Forelimb muscle (tissue), 1 donor: Measurements from ENCODE around the gene LONP1. TPM values are rescaled to one million over a fixed set of nuclear protein-coding genes. Genes with fewer than 3 reads are reported as not detected.
"Not testable (repeated sequence)": the region's sequence is repeated elsewhere in the genome, so short reads cannot be mapped to it uniquely, and the experiment has no call there.

Experiments
- DNase-seq: peaks from one replicate; pipeline ENCODE4 v3.0.0-alpha.2; 2013; ENCODE audit warnings: low read depth
- polyA plus RNA-seq: library from polyadenylated mRNA; unstranded; fragments of 120-200 nt; gene quantifications from one replicate; pipeline ENCODE4 v1.2.1, GENCODE V29; 2013; ENCODE audit not compliant: insufficient read length

The LONP1 gene
- polyA plus RNA-seq, 1 donor: 44.6 TPM

DNA sequence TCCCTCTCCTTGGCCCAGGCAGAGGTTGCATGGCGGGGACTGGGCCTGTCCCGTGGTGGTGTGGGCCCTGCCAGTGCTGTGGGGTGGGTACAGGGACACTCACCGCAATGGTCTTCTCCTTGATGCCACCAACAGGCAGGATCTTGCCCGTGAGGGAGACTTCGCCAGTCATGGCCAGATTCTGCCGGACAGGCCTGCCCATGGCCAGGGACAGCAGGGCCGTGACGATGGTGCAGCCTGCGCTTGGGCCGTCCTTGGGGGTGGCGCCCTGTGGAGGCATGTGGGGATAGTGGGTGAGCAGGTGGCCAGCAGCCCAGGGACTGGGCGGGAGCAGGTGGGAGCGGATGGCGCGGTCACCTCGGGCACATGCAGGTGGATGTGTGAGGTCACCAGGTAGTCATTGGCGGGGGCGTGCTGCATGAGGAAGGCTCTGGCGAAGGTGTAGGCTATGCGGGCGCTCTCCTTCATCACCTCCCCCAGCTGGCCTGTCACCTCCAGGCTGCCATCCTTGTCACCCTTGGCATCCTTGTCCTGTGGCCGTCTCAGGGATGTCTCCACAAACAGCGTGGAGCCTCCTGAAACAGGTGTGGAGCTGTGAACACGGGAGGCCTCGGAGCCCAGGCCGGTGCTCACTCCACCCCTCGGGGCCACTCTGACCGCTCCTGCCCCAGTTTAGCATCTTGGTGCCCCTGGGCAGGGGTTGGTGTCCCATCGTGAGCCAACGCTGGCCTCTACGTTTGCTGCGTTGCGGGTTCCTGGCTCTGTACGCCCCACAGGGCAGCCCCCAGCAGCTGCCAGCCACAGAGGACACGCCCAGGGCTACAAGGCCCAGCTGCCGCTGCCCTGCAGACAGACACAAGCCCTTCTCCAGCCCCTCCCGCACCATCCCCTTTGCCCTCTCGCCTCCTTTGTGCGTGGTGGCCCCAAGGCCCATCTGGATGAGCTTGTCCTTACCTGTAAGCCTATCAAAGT is 26.5 kb downstream of the LONP1 start:
- DNase-seq: no peak

- no peak for DNase-seq
These were observed 27.2 kb downstream of the LONP1 start for GRCh38 chr19:5692723-5693194.

DNA sequence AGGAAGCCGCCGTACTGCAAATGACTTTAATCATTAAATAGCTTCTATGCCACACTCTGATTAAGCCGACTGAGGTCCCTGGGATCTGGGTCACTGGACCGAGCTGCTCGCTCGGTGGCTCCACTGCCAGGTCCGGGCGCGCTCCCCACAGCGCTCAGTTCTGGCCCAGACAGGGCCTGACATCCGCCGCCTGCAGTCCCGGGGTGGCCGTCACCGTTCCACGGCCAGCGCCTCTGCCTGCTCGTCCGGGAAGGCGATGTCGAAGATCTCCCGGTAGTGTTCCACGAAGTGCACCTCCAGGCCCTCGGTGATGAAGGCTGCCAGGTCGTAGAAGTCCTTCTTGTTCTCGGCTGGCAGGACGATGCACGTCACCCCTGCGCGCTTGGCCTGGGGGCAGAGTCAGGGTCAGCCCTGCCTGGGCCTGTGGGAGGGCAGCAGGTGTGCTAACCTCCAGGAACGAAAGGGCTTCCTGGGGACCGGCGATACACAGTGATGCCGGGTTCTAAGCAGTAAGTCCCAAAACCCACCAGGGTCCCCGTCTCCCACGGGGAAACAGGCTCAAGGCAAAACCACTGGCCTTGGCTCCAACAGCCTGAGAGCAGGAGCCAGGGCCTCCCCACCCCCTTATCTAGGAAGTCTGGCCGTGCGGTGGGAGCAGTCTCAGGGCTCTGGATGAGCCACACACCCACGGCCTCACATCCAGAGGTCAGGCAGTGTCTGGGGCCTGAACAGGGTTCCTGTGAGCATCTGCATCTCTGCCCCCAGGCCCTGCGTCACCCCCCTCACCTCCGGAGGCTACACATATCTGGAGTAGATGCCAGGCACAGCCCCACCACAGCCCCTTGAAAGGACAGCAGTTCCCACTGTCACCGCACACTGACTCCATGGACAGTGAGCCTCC is 27.9 kb downstream of the LONP1 start:
- no peak for DNase-seq

DNA sequence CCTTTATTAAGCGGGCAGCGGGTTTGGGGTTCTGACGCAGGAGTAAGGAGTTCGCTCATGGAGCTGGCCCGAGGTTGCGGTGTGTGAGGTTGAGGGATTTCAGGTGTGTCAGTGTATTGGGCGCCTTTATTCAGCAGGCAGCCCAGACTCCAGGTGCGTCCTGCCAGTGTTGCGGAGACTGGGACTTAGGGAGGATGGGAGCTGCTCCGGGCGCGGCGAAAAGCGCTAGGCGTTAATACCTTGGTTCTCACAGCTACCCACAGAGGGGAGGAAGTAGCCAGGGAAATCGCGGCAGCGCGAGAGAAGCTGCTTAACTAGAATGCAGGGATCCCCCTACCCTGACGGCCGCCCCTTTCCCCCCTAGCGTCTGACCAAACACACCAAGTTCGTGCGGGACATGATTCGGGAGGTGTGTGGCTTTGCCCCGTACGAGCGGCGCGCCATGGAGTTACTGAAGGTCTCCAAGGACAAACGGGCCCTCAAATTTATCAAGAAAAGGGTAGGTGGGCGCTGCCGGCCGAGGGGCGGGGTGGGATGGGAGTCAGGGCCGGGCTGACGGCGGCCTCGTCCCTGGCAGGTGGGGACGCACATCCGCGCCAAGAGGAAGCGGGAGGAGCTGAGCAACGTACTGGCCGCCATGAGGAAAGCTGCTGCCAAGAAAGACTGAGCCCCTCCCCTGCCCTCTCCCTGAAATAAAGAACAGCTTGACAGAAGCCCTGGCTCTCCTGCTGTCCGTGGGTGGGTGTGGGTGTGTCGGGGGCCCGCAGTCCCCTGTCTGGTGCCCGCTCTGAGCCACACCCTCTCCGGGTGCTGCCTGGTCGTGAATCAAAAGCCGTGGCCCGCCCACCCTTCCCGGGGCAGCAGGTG is 28.8 kb downstream of the LONP1 start:
- no peak for DNase-seq

DNA sequence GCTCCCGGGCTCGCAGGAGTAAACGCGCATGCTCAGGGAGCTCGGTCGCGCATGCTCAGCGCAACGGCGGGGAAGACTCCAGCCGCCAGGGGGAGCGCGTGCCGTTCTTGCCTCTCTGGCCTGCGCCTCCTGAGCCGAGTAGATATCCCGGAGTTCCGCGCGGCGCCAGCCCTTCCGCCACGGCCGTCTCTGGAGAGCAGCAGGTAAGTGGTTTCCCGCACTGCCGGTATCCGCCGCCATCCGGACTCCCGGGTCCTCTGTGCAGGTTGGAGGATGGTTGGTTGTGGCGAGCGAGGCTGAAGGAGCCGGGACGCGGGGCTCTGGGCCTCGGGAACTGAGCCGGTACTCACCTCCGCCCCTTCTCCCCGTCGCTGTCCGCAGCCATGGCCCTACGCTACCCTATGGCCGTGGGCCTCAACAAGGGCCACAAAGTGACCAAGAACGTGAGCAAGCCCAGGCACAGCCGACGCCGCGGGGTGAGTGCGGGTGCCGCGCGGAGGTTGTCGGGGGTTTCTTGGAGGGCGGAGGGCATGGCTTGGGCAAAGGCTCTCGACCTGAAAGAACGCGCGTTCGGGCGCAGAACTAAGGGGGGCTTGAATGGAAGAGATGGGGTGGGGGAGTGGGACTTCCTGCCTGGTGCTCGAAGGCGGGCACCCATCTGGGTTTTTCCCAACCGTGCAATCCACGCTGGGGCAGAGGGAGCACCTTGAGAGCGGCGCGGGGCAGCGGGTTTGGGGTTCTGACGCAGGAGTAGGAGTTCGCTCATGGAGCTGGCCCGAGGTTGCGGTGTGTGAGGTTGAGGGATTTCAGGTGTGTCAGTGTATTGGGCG is 29.6 kb downstream of the LONP1 start, which contains the start of gene RPL36:
Gene RPL36 (plus strand): TSS at position 171 of the 830 bp plus-strand sequence. CDS start 213 bp downstream, at position 384.
- peak; percentile 85 for DNase-seq

- DNase-seq: not testable (repeated sequence)
These were observed 31.6 kb downstream of the LONP1 start for GRCh38 chr19:5688262-5688881.

DNA sequence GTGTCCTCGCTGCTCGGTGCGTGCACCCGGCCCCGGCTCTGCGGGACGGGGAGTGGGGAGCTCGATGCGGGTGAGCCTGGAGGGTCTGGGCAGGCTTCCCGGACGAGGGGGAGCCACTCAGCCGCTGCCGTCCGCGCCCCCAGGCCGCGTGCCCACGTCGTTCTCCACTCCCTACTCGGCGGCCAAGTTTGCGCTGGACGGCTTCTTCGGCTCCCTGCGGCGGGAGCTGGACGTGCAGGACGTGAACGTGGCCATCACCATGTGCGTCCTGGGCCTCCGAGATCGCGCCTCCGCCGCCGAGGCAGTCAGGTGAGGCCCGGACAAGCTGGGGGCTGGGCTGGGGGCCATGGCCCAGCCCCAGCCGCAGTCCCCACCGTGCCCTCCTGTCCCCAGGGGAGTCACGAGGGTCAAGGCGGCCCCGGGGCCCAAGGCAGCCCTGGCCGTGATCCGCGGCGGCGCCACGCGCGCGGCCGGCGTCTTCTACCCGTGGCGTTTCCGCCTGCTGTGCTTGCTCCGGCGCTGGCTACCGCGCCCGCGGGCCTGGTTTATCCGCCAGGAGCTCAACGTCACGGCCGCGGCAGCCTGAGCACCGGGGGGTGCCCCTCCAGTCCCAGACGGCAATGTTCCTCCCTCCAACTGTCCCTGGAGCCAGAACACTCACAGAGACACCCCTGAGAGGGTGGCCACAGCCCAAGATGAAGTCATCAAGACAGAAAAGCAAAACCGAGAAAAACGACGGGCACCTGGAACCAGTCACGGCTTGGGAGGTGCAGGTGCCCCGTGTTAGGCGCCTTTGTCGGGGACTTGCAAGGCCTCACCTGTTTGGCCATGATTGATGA is 32.4 kb downstream of the LONP1 start:
- no peak for DNase-seq

DNA sequence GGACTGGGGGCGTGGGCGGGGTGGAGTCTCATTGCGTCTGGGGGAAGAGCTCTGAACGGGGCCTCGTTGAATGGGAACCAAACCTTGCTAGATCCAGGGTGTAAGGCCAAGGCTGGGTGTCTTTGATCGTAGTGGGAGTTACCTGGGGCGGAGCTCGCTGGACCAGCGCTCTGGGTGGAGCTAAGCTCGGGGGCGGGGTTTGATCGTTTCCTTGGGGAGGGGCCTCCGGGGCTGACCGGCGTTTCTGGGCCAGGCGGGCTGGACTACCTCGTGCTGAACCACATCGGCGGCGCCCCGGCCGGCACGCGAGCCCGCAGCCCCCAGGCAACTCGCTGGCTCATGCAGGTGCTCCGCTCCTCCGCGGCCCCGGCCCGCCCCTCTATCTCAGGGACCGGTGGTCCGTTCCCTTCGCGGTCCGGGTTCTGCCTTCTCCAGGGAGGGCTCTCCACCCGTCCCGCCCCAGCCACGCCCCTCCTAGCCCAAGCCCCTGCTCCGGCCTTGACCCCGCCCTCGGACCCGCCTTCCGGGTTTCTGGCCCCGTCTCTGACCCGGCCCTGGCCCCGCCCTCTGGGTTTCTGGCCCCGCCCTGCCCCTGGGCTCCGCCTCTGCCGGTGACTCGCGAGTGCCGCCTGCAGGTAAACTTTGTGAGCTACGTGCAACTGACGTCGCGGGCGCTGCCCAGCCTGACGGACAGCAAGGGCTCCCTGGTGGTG is 33.1 kb downstream of the LONP1 start:
- peak; percentile 51 for DNase-seq

DNA sequence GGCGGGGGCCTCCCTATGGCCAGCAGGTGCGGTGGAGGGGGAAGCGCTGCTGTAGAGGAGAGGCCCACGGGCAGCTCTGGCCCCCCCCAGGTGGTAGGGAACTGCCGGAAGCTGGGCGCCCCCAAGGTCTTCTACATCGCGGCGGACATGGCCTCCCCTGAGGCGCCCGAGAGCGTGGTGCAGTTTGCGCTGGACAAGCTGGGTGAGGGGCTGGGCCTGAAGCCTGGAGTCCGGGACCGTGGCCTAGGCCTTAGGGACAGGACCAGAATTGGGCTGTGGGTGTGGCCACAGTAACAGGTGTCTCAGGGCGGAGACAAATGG is 33.7 kb downstream of the LONP1 start:
- no peak for DNase-seq

DNA sequence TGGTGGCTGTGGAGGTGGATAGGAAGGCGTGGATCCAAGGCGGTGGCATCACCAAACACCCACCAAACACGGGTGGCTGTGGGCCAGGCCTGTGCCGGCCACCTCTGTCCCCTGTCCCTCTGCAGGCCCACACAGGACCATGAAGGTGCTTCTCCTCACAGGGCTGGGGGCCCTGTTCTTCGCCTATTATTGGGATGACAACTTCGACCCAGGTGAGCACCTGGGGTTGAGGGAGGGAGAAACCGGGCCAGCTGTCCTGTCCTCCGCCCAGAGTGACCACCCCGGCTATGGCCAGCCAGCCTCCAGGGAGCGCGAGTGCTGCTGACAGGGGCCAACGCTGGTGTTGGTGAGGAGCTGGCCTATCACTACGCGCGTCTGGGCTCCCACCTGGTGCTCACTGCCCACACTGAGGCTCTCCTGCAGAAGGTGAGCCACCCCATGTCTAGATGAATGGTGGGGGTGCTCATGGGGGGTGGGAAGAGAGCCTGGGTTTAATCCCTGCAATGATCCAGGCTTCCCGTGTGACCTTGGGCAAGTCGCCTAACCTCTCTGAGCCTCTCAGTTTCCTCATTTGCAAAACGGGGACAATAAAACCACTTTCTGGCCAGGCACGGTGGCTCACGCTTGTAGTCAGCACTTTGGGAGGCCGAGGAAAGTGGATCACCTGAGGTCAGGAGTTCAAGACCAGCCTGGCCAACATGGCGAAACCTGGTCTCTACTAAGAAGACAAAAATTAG is 35.1 kb downstream of the LONP1 start:
- DNase-seq: no peak

- DNase-seq: no peak
These were observed 36.6 kb downstream of the LONP1 start for GRCh38 chr19:5683177-5683886.

DNA sequence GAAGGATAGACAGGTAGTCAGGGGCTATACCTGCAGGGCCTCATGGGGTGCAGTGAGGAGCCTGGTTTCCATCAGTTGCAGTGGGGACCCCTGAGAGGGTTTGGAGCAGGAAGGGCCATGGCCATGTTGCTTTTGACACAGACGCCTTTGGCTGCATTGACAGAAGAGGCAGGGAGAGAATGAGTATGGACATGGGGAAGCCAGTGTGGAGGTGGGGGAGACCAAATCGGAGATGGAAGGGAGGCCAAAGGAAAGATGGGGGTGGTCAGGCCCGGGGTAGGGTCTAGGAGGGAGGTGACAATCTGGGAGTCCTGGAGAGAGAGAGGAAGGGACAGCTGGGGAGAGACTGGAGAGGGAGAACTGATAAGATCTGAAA is 37.9 kb downstream of the LONP1 start:
- DNase-seq: no peak

DNA sequence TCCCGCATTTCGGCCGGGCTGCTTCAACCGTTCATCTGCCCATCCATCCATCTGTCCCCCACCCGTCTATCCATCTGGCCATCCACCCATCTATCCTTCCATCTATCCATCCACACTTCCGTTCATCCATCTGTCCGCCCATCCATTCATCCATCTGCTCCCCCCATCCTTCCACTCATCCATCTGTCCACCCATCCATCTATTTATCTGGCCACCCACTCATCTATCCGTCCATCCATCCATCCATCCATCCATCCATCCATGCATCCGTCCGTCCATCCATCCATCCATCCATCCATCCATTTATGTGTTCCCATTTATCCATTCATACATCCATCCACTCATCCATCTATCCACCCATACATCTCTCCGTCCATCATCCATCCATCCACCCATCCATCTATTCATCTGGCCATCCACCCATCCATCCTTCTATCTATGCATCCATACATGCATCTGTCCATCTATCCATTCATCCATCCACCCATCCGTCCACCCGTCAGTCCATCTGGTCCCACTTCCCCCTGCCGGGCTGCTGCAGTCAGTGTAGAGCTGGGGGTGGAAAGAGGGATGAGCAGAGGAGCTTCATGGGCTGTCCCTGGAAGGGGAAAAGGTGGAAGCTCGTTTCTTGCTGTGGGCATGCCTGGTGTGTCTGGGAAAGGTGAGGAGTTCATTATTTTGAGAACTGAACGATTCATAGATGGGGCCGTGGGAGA is 38.4 kb downstream of the LONP1 start:
- DNase-seq: no peak

DNA sequence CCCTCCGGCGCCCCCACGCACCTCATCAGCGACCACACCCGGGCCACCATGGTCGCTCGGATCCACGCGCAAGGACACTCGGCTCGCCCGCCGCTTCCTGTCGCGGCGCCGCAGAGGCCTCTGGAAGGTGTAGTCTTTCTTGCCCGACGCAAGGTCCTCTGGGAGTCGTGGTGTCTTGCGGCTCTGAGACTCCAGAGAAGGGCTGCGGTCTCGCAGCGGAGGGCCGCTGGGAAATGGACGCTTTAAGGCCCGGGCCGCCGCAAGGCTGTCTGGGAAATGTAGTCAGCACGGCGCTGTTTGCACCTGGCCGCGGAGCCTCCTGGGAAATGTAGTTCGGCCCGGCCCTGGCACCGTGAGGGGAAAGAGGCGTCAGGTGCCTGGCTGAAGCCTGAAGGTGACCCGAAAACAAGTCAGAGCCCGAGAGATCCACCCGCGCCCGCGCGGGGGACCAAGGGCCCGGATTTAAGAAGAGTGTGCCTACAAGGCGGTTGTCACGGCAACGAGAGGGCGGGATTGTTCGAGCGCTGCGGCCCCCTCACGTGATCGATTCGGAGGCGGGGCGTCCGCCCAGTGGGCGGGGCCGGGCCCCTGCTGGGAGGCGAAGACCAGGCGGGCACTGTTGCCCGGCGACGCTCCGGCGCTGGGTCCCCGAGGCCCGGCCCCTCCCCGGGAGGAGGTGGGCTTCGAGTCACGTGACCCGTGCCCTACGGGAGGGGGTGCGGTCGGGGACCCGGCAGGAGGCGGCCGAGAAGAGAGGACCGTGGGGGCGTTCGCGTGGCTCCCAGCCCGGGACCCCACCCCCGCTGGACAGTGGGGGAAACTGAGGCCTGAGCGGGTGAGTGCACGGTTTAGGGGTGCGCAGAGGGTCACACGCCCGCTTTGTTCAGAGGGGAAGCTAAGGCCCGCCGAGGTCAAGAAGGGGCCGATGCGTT is 39.2 kb downstream of the LONP1 start, which contains the start of the genes HSD11B1L and MICOS13:
Gene HSD11B1L (plus strand): TSS at position 591 of the 932 bp plus-strand sequence. CDS start 3,806 bp downstream, outside the sequence.
Gene MICOS13 (minus strand): TSS at position 80 of the 932 bp plus-strand sequence. CDS start 30 bp downstream, at position 50.
- peak; percentile 95 for DNase-seq

GRCh38 chr19:5680084-5680436 is 39.9 kb downstream of the LONP1 start:
- no peak for DNase-seq
